HL-60/S4 treated with phorbol 12-myristate 13-acetate at 8.2 ng/mL for 4 days and 3 days (cell line): ENCODE measurements around the gene DOCK3.
"Not testable (repeated sequence)": the region's sequence is repeated elsewhere in the genome, so short reads cannot be mapped to it uniquely, and the experiment has no call there.

ENCODE experiments used
- in situ Hi-C: fragments of 300-500 bp; cut with MboI; formaldehyde crosslinking; loops from 2 replicates; pipeline ENCODE4 v1.15.0; 2022; ENCODE audit warnings: low sequenced_read_pairs

The DOCK3 gene

DNA sequence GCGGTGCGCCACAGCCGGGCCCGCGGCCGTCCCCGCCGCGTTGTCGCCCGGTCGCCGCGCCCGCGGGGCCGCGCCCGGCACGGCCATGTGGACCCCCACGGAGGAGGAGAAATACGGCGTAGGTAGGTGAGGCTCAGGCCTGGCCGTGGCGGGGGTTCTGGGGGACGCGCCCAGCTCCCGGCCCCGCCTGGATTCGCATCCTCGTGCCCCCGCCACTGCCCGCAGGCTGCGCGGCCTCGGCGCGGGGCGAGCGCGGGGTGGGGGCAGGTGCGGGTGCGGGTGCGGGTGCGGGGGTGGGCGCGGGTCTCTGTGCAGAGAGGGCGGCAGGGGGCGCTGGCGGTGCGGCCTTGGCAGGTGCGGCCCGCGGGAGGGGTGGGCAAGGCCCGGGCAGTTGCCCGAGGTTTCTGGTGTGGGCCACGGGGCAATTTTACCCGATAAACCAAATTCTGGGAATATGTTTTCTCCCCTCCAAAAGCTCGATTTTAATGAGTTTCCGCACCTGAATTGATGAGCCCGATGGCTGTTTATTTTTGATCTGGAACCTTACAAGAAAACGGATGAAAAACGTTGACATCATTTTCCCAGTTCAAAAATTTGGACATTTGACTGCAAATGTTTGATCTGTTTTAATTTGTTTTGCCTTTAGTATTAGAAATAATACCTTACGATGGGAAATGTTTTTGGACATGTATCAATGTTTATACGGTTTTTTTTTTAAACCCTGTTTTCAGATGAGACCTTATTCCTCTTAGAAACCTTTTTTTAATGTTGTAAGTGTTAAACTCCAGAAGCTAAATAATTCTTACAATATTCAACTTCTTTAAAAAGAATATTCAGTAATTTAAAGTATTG is 678 bp downstream of the DOCK3 start:
- in situ Hi-C loops, result no loop called here

DNA sequence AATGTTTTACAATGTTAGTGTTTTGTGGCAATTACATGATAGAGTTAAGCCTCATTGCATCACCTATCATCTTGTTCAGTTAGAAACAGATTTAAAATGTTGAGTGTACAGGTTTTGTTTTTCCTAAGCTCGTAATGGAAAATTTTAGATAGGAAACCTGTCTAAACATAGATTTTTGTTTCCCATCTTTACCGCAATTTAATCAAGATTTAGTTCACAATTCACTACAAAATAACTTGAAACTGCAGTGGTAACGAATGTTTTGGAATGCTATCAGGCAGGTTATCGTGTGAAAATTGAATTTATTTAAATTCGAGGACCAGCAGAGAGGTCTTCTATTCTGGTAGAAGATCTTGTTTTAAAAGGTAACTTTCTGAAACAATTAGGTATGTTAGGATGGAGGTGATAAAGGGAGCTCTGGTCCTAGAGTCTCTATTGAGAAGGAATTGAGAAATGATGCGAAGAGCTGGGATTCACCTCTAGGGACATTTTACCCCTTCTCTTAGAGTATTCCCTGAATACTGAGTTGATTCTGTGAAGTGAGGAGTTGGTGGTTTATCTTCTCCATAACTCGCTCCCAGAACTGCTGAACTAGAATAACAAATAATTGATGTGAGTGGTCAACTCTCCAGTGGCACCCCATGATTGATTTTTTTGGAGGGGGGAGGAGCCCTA is 1.4 kb downstream of the DOCK3 start:
- in situ Hi-C loops, result no loop called here

DNA sequence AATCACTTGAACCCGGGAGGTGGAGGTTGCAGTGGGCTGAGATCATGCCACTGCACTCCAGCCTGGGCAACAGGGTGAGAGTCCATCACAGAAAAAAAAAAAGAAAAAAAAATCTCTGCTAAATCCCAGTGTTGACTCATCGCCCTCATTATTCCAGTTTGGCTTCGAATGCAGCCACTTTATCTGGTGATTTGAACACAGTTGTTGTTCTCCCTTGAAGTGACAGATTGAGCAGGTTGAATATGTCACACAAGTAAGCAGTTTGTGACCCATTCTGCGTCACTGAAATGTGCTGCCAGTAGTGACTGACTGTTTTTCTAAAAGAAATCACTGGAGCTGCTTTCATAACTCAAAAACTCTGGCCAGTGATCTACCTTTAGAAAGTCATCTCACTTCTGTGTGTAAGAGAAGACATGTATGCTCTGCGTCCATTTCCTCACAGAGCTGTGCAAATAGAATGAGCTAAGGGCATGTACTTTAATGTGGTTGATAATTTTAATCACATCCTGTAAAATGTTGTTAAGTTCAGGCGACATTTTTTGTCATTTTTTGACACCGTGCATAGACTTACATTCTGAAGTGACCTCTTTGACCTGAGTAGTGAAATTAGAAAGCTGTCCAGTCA is 12.5 kb downstream of the DOCK3 start:
- in situ Hi-C loops, result no loop called here

DNA sequence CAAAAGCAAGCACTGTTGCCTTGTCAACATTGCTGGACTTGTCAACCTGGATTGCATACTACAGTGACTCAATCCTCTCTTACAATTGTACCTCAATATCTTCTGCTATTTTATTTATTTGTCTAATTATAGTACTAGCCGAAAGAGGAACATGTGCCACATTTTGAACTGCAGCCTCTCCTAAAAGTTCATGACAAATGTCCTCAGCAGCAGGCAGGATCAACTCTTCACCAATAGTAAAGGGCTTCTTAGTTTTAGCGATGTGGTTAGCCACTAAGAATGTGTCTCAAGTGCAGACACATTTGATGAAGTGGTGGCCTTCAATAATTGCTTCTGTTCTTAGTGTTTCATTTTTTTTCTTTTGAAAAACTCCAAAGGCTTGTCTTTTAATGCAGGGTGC is 13.2 kb downstream of the DOCK3 start:
- in situ Hi-C loops, result no loop called here

DNA sequence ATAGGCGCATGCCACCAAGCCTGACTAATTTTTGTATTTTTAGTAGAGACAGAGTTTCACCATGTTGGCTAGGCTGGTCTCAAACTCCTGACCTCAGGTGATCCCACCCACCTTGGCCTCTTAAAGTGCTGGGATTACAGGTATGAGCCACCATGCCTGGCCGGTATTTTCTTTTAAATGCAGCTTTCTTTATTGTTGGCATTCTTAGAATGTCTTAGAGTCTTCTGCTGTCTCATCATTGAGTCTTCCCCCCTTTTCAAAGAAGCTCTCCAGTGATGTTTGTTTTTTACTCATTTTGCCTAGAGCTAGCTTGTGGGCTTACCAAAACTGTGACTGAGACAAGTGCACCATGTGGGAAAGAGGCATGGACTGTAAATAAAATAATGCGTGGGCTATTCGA is 13.9 kb downstream of the DOCK3 start:
- in situ Hi-C loops, result not testable (repeated sequence)

DNA sequence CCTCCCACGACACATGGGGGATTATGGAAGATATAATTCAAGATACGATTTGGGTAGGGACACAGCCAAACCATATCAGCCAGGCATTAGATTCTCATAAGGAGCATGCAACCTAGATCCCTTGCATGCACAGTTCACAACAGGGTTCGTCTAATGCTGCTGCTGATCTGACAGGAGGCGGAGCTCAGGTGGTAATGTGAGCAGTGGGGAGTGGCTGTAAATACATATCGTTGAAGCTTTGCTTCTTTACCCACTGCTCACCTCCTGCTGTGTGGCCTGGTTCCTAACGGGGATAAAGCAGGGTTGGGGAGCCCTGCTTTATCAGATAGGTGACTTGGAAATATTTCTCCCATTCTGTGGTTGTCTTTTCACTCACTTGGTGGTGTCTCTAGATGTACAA is 14.8 kb downstream of the DOCK3 start:
- in situ Hi-C loops, result no loop called here

DNA sequence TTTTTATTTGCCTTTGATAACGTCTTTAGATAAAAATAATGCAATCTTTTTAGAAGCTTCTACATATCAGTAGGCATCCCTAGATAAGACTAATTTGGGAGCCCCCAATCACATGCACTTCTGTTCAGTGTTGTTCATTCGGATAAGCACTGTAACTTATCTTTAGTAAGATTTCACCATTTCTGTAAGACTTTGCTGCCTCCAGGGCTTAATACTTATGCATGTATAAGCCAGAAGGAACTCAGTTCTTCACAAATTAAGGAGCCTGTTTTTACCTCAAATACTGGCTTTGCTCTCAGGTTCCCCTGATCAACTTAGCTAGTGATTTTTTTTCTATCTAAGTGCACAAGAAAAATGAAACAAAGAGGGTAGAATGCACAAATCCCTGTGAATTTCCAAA is 20.3 kb downstream of the DOCK3 start:
- in situ Hi-C loops, result no loop called here

DNA sequence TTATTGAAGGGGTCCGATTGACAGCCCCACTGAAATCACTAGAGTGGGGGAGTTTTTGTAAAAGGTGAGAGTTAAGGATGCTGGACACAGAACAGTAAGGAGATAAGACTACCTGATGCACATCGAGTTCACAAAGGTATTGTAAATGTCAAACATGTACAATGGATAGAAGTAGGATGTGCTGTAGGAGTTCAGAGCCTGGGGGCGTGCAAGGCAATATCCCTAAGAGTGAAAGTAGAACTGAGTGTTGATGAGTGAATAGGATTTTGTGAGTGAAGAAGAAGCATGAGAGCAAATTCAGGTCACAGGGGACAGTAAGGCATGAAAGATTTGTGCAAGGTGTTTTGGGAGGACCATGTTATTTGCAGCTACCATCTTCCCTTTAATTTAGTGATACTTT is 21.5 kb downstream of the DOCK3 start:
- in situ Hi-C loops, result no loop called here

DNA sequence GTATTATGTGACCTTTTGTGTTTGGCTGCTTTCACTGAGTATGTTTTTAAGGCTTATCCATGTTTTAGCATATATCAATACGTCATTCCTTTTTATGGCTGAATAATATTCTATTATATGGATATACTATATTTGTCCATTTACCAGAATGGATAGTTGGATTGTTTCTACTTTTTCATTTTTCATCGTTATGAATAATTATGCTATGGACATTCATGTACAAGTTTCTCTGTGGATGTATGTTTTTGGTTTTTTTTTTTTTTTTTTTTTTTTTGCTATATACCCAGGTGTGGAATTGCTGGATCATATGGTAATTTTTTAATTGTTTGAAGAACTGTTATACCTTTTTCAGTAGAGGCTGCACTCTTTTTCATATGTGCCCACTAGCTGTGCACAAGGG is 23.5 kb downstream of the DOCK3 start:
- in situ Hi-C loops, result no loop called here

DNA sequence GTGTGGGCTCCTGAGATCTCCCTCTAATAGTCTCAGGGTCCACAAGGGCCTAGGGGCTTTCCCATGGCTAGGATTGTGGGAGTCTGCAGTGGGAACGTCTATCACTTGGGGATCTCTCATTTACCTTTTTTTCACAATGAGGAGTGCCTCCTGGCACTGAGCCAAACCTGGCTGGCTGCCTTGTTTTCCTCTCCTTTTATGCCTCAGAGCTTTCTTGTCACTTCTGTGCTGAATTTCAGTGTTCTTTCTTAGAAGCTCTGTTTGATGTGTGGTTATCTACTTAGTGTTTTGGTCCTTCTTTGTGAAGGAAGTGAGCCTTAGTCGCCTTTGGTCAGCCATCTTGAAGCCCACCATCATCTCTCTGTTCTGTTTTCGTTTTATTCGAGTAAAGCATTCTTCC is 33.9 kb downstream of the DOCK3 start:
- in situ Hi-C loops, result no loop called here

DNA sequence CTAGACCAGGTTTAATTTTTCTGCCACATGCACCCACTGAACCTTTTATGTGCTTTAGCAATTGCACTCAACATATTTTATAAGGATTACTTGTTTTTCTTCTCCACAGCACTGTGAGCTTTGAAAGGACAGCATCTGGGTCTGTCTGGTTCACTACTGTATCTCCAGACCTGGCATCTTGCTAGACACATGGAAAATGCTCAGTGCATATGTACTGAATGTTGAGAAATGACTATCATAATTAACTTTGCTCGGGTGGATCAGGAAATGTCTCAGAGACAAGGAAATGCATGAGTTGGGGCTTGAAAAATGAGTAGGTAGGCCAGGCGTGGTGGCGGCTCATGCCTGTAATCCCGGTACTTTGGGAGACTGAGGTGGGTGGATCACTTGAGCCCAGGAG is 40.2 kb downstream of the DOCK3 start:
- in situ Hi-C loops, result no loop called here

DNA sequence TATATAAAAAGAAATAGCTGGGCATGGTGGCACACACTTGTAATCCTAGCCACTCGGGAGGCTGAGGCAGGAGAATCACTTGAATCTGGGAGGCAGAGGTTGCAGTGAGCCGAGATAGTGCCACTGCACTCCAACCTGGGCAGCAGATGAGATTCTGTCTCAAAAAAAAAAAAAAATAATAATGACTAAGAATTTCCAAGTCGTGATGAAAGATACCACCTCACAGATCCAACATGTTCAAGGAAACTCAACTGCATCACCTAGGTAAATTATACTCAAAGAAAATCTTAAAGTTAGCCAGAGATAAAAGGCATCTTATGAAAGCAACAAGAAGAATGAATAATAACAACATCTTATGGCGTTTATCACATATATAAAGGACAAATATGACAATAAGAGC is 50.1 kb downstream of the DOCK3 start:
- in situ Hi-C loops, result no loop called here

DNA sequence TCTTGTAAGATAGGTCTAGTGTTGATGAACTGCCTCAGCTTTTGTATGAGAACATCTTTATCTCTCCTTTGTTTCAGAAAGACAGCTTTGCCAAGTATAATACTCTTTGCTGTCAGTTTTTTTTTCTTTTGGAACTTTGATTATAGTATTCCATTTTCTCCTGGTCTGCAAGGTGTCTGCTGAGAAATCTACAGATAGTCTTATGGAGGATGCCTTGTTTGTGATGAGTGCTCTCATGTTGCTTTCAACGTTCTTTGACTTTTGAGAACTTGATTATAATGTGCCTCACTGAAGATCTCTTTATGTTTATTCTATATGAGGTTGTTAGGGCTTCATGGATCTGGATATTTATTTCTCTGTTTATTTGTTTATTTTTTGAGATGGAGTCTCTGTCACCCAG is 60.3 kb downstream of the DOCK3 start:
- in situ Hi-C loops, result no loop called here

DNA sequence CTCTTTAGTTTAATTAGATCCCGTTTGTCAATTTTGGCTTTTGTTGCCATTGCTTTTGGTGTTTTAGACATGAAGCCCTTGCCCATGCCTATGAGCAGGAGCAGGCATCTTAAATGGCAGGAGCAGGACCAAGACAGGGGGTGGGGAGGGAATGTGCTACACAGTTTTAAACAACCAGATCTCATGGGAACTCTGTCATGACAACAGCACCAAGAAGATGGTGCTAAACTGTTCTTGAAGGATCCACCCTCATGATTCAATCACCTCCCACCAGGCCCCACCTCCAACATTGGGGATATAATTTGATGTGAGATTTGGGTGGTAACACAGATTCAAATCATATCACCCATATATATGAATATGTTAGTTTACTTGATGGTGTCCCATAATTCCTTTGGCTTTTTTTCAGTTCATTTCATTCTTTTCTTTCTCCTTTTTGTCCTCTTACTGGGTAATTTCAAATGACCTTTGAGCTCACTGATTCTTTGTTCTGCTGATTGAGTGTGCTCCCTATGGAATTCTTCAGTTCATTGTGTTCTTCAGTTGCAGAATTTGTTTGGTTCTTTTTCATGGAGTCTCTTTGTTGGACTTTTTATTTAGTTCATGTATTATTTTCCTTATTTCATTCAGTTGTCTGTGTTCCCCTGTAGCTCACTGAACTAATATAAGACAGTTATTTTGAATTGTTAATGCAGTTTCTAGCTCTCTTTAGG is 62.6 kb downstream of the DOCK3 start:
- in situ Hi-C loops, result no loop called here

DNA sequence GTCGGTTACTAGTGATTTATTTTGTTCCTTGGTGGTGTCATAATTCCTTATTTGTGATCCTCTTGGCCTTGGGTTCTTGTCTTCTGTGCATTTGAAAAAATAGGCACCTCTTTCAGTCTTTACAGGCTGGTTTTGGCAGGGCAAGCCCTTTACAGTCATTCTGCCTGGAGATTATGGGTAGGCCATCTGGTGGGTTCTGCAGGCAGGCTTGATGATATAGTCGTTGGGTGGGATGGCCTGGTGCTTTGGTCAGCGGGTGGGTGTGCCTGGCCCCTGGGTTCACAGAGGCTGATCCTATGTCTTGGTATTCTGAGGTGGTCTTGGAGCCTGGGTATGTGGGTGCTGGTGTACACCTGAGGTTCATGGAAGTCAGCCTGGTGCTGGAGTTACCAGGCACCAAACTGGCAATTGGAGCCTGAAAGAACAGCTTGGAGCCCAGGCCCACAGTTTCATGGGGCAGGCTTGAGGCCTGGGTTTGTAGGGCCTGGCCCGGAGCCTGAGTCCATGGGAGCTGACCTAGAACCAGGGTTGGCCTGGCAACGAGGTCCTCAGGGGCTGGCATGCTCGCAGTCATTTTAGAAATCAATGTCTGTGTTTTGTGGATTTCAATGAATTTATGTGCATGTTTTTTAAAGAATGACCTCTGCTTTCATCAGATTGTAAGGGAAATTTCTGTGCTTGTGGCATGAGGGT is 63.3 kb downstream of the DOCK3 start:
- in situ Hi-C loops, result no loop called here

DNA sequence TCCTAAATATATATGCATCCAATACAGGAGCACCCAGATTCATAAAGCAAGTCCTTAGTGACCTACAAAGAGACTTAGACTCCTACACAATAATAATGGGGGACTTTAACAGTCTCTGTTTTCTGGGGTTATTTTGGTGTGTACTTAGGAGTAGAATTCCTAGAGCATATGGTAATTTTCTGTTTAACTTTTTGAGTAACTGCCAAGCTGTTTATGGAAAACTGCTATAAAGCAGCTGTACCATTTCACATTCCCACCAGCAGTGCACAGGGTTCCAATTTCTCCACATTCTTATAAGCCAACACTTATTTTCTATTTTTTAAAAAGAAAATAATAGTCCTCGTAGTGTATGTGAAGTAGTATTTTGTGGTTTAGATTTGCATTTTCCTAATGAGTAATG is 68.9 kb downstream of the DOCK3 start:
- in situ Hi-C loops, result no loop called here

DNA sequence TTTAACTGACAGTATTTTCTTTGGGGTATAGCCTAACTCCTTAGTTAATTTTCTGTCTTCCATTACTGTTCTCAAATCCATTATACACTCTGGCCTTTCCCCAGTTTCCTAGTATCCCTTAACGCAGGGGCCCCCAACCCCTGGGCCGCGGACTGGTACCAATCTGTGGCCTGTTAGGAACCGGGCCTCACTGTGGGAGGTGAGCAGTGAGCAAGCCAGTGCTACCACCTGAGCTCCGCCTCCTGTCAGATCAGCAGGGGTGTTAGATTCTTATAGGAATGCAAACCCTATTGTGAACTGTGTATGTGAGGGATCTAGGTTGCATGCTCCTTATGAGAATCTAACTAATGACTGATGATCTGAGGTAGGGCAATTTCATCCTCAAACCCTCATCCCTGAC is 75.1 kb downstream of the DOCK3 start:
- in situ Hi-C loops, result no loop called here

DNA sequence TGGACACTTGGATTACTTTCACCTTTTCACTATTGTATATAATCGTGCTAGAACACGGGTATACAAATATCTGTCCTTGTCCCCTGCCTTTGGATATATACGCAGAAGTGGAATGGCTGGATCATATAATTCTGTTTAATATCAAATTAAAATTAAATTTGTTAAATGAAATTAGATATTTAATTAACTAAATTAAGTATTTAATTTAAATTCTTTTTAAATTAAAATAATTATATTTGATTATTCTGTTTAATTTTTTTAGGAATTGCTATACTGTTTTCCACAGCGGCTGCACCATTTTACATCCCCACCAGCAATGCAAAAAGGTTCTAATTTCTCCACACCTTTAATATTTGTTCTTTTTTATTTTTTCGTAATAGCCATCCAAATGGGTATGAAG is 84.3 kb downstream of the DOCK3 start:
- in situ Hi-C loops, result no loop called here

DNA sequence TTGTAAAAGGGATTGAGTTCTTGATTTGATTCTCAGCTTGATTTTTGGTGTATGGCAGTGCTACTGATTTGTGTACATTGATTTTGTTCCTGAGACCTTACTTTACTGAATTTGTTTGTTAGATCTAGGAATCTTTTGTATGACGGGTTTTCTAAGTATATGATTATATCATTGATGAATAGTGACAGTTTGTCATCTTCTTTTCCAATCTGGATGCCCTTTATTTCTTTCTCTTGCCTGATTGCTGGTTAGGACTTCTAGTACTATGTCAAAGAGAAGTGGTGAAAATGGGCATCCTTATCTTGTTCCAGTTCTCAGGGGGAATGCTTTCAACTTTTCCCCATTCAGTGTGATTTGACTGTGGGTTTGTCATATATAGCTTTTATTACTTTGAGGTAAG is 103.0 kb downstream of the DOCK3 start:
- in situ Hi-C loops, result no loop called here

DNA sequence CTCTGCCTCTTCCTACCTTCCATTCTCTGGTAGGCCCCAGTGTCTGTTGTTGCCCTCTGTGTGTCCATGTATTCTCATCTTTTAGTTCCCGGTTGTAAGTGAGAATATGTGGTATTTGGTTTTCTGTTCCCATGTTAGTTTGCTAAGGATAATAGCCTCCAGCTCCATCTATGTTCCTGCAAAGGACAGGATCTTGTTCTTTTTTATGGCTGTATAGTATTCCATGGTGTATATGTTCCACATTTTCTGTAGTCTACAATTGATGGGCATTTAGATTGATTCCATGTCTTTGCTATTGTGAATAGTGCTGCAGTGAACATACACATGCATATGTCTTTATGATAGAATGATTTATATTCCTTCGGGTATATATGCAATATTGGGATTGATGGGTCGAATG is 107.0 kb downstream of the DOCK3 start:
- in situ Hi-C loops, result not testable (repeated sequence)

DNA sequence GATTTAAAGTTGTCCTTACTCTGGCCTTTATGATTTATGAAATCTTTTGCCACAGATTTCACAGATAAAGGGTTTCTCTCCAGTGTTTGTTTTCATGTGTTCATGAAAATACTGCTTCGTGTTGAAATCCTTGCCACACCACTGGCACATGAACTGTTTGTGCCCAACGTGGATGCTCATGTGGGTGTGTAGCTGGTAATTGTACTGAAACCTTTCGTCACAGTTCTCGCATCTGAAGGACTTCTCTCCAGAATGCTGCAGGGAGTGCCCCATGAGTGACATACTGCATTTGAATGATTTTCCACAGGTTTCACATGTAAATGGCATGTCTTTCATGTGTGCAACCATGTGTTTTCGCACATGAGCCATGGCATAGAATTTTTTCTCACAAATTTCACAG is 111.9 kb downstream of the DOCK3 start:
- in situ Hi-C loops, result no loop called here
